MM.1S (cell line): ENCODE data around the gene MITD1.

ENCODE experiments used
- DNase-seq: peaks from one replicate; pipeline ENCODE4 v3.0.0-alpha.2; 2015
- H2AFZ ChIP-seq: fragments of 300-600 bp; sonication (generic); 2 replicates; pipeline ENCODE4 v1.6.0; 2016; ENCODE audit warnings: antibody characterized with exemption, low read length
- H3F3A ChIP-seq: fragments of 300-600 bp; sonication (generic); 2 replicates; pipeline ENCODE4 v1.6.1; 2016; ENCODE audit warnings: mild to moderate bottlenecking, antibody characterized with exemption, low read length, moderate library complexity, mixed read lengths; ENCODE audit not compliant: insufficient read depth
- H3K27ac ChIP-seq: fragments of 300-600 bp; sonication (generic); 2 replicates; pipeline ENCODE4 v1.5.1; 2016; ENCODE audit warnings: mild to moderate bottlenecking, low read length
- H3K27me3 ChIP-seq: fragments of 300-600 bp; sonication (generic); replicated peaks from 2 replicates; pipeline ENCODE4 v1.6.0; 2016; ENCODE audit warnings: low read length; ENCODE audit not compliant: insufficient read depth
- H3K36me3 ChIP-seq: fragments of 300-600 bp; sonication (generic); replicated peaks from 2 replicates; pipeline ENCODE4 v1.6.1; 2016; ENCODE audit warnings: mild to moderate bottlenecking, low read length, mixed read lengths; ENCODE audit not compliant: insufficient read depth
- H3K4me1 ChIP-seq: fragments of 300-600 bp; sonication (generic); 2 replicates; pipeline ENCODE4 v1.6.1; 2016; ENCODE audit warnings: low read length, mixed read lengths
- H3K4me2 ChIP-seq: fragments of 300-600 bp; sonication (generic); 2 replicates; pipeline ENCODE4 v1.6.0; 2016; ENCODE audit warnings: low read depth, low read length
- H3K4me3 ChIP-seq: fragments of 300-600 bp; sonication (generic); 2 replicates; pipeline ENCODE4 v1.5.1; 2016; ENCODE audit warnings: low read length, mixed read lengths
- H3K79me2 ChIP-seq: fragments of 300-600 bp; sonication (generic); 2 replicates; pipeline ENCODE4 v1.6.1; 2016; ENCODE audit warnings: mixed run types, low read length, mixed read lengths
- H3K9ac ChIP-seq: fragments of 300-600 bp; sonication (generic); 2 replicates; pipeline ENCODE4 v1.6.1; 2016; ENCODE audit warnings: low read length, mixed read lengths
- H3K9me2 ChIP-seq: fragments of 300-600 bp; sonication (generic); replicated peaks from 2 replicates; pipeline ENCODE4 v1.6.1; 2016; ENCODE audit warnings: mild to moderate bottlenecking, low read length, mixed read lengths; ENCODE audit not compliant: insufficient read depth
- H3K9me3 ChIP-seq: fragments of 300-600 bp; sonication (generic); replicated peaks from 2 replicates; pipeline ENCODE4 v1.6.1; 2016; ENCODE audit warnings: mild to moderate bottlenecking, low read length, mixed read lengths; ENCODE audit not compliant: insufficient read depth
- H4K20me1 ChIP-seq: fragments of 300-600 bp; sonication (generic); 2 replicates; pipeline ENCODE4 v1.6.1; 2016; ENCODE audit warnings: mild to moderate bottlenecking, low read length, moderate library complexity, mixed read lengths; ENCODE audit not compliant: insufficient read depth
- EZH2 ChIP-seq: fragments of 300-600 bp; sonication (generic); optimal IDR thresholded peaks from 2 replicates; pipeline ENCODE3; 2017; ENCODE audit warnings: low read depth, mild to moderate bottlenecking, antibody characterized with exemption, low read length, mixed read lengths
- EZH2phosphoT487 ChIP-seq: fragments of 300-600 bp; sonication (generic); IDR thresholded peaks from 2 replicates; pipeline ENCODE4 v1.6.1; 2018; ENCODE audit warnings: antibody characterized with exemption, low read length
- TF ChIP-seq, protein P1 (sequence below): fragments of 300-600 bp; sonication (generic); IDR thresholded peaks from 2 replicates; pipeline ENCODE4 v1.5.1; 2016; ENCODE audit warnings: antibody characterized with exemption, low read length, mixed read lengths

The MITD1 gene

DNA sequence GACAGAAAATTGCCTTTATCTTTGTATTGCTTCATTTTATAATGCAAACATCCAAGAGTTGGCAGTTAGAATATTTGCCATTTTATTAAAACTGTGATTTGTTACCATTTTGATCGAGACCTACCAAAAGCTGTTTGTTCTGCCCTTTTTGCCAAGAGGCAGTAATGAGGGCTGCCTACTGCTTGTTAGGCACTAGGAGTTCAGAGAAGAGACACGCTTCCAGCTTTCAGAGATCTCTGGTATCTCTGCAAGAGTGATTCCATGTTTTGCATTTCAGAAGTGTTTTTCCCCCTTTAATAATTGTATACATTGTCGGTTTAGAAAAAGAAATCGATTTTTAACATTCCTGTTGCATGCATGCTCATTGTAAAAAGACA lies 754 bp upstream of the MITD1 start:
- Histone ChIP-seq H3K4me2 (peak overlapping the region; percentile 62), H3K36me3 (no peaks in the 10 kb centered on the region), H3K79me2 (peaks cover 90% of the 10 kb centered on the region), H3K9ac (peak overlapping the region; percentile 78), H3K27ac (peak overlapping the region; percentile 43; the same call in 1 of the 2 replicates), H3K9me2 (no peaks in the 10 kb centered on the region), H3K4me1 (peaks cover 10% of the 10 kb centered on the region; the same call in 1 of the 2 replicates), H3F3A (no peaks in the 10 kb centered on the region), H3K27me3 (no peaks in the 10 kb centered on the region), H3K9me3 (no peaks in the 10 kb centered on the region), H2AFZ (peak overlapping the region; percentile 92), H3K4me3 (peak overlapping the region; percentile 89), H4K20me1 (no peaks in the 10 kb centered on the region)
- TF ChIP-seq, protein P1, sequence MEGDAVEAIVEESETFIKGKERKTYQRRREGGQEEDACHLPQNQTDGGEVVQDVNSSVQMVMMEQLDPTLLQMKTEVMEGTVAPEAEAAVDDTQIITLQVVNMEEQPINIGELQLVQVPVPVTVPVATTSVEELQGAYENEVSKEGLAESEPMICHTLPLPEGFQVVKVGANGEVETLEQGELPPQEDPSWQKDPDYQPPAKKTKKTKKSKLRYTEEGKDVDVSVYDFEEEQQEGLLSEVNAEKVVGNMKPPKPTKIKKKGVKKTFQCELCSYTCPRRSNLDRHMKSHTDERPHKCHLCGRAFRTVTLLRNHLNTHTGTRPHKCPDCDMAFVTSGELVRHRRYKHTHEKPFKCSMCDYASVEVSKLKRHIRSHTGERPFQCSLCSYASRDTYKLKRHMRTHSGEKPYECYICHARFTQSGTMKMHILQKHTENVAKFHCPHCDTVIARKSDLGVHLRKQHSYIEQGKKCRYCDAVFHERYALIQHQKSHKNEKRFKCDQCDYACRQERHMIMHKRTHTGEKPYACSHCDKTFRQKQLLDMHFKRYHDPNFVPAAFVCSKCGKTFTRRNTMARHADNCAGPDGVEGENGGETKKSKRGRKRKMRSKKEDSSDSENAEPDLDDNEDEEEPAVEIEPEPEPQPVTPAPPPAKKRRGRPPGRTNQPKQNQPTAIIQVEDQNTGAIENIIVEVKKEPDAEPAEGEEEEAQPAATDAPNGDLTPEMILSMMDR, result no peak
- TF ChIP-seq EZH2phosphoT487 (no peak), EZH2 (no peak)
- no peak for DNase-seq

- Histone ChIP-seq H3K4me2 (no peak overlapping the region), H3K9ac (no peak overlapping the region), H3K36me3 (peaks cover 2% of the 10 kb centered on the region; the same call in 1 of the 2 replicates), H3K27ac (no peak overlapping the region), H3K27me3 (no peaks in the 10 kb centered on the region), H3K4me3 (no peak overlapping the region), H3K4me1 (no peaks in the 10 kb centered on the region; the same call in 1 of the 2 replicates), H3K79me2 (peaks cover 13% of the 10 kb centered on the region), H3K9me2 (no peaks in the 10 kb centered on the region), H2AFZ (no peak overlapping the region), H3F3A (no peaks in the 10 kb centered on the region), H3K9me3 (no peaks in the 10 kb centered on the region), H4K20me1 (no peaks in the 10 kb centered on the region)
- DNase-seq, result no peak
- TF ChIP-seq EZH2phosphoT487 (no peak), EZH2 (no peak)
- TF ChIP-seq, protein P1, result no peak
Observed at GRCh38 chr2:99171377-99172140, 9.3 kb downstream of the MITD1 start.

GRCh38 chr2:99169534-99169933 lies 11.3 kb downstream of the MITD1 start:
- Histone ChIP-seq H3K79me2 (peaks cover 3% of the 10 kb centered on the region; the same call in 1 of the 2 replicates), H3K9ac (no peak overlapping the region), H3K4me3 (no peak overlapping the region), H3K4me2 (no peak overlapping the region), H3K36me3 (peaks cover 2% of the 10 kb centered on the region; the same call in 1 of the 2 replicates), H3F3A (no peaks in the 10 kb centered on the region), H3K27me3 (no peaks in the 10 kb centered on the region), H2AFZ (no peak overlapping the region), H3K9me2 (no peaks in the 10 kb centered on the region), H3K9me3 (no peaks in the 10 kb centered on the region), H3K27ac (no peak overlapping the region), H4K20me1 (no peaks in the 10 kb centered on the region), H3K4me1 (no peaks in the 10 kb centered on the region; the same call in 1 of the 2 replicates)
- TF ChIP-seq EZH2 (no peak), EZH2phosphoT487 (no peak)
- TF ChIP-seq, protein P1, result no peak
- DNase-seq, result peak; percentile 28
